DMS53 treated with DMSO at 0.1 percent for 48 hours (cell line): ENCODE results near the gene HECW1.
"Not testable (repeated sequence)": the region's sequence is repeated elsewhere in the genome, so short reads cannot be mapped to it uniquely, and the experiment has no call there.

Experiments used
- DNase-seq: peaks from one replicate; lab custom pipeline; 2025; ENCODE audit not compliant: unreplicated experiment; lab: John Stamatoyannopoulos, UW

The HECW1 gene

DNA sequence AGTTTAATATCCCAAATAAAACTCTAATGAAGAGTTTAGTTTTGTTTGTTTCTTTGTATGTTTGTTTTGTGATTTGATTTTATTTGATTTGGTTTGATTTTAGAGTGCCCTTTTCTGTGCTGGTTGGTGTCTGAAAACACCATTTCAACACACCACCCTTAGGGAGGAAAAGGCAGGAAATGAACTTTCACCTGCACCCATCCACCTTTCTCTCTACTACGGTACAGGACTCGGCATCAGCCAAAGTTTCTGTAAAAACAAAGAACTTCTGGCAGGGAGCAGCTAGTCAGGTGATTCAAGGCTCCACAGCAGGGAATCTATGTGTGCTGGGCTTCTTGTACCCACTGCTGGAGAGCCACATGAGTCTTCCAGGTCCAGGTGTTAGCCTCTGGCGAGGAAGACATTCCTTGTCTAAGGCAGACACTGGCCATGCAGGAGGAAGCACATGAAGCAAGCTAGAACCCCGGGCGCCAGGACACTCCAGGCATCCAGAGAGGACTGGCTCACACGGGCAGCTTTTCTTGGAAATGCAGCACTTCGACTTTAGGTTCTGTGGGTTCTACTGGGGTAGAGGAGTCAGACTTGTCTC is 448.4 kb downstream of the HECW1 start:
- DNase-seq, result no peak

DNA sequence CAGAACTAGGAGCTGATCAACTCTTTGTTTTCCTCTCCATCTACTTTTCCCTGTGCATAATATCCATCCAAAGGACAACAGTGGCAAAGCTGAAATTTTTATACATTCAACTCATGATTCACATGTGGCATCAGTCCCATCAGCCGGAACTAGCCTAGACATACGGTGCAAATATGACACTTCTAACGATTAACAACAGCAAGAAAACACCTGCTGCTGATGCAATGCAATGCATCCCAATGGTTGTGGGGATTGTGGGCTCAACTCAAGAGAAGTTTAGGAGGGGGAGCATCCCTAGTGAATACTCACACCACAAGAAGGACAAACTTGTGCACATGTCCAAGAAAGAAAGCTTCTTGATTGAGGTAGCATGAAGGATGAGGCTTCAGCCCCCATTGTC is 449.9 kb downstream of the HECW1 start:
- no peak for DNase-seq

DNA sequence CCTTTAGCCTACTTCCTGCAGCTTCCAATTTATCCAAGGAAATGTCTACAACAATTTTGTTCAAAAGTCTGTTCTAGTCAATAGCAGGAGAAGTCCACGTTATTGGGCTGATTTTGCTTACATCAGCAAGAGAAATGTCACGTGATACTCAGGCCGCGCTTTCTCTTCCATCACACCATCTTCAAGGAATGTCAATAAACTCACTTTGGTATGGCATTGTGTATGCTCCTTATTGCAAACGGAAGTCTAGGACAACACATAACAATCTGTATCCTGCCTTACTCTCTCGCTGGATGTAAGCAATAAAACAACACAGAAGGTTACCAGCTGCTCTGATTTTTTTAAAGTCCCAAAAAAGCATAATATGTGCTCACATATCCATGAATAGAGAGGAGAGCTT is 453.3 kb downstream of the HECW1 start:
- no peak for DNase-seq

DNA sequence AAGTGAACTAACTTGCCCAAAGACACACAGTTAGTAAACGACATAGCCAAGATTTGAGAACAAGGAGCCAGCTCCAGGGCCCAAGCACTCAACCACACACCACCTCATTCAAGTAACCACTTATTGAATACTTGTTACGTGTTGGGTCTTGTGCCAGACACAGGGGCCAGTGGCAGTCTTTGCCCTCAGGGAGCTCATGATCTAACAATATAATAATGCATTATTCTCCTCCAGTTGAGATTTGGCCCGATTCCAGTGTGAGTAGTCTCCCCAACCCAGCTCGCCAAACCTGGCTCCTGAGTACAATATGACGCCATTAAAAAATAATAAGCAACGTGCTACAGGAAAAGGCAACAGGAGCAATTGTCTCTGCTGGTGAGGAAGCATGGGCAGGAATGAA is 456.1 kb downstream of the HECW1 start:
- no peak for DNase-seq

DNA sequence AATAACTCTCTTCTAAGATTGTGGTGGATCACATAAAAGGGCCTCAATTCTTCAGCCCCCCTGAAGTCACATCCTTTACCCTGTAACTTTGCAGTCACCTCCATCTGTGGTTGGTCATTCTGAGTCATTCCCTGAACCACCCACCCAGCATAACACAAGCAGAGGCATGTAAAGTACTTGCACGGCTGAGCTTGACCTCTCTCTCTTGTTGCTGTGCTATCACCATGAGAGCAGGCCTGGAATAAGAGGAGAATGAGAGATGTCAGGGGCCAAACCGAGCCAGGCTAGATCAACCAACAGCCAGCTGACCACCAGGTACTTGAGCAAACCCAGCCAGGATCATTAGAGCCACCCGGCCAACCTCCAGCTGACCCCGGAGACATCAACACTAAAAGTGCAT is 457.0 kb downstream of the HECW1 start:
- no peak for DNase-seq

DNA sequence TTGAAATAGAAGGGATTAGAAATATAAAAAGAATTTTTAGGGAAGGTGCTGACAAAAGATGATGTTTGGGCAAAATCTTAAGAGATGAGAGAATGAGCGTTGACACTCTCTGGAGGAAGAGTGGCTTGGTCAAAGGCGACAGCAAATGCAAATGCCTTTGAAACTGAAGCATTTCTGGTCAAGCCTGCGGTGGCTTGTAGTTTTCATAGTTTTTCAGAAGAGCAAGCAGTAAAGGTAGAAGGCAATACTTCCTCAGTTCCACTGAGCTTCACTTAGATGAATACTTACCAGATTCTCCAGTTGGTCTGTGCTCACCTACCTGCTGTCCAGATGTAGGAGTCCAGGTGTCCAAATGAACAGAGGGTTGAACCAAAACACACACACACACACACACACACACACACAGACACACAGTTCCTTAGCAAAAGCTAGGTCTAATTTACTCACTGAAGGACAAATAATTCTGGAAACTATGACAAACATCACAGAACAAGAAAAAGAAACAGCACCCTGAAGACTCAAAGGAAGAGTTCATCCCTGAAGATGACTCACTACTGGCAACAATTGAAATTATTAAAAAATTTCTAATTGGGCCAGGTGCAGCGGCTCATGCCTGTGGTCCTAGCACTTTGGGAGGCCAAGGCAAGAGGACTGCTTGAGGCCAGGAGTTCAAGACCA is 458.4 kb downstream of the HECW1 start:
- no peak for DNase-seq

DNA sequence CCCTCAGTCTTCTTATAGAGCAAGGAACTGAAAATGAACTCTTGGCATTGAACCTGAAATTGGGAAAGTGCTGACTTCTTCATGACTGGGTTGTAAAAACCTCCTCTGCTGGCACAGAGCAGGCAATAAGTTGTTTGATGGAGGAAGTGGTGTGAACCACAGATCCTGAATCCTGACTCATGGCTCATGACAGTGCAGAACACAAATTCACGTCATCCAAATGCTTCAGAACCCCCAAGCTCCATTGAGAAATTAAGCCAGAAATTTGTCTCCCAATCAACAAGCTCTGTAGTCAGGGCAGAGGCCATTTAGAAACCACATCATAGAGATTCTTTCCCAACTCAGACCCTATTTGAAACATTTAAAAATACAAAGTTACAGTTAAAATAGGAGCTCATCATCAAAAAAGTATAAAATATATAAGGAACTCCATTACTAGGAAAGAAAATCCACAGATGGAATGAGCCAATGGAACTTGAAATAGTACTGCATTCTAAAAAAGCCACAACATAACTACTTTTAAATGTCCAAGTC is 460.1 kb downstream of the HECW1 start:
- no peak for DNase-seq

DNA sequence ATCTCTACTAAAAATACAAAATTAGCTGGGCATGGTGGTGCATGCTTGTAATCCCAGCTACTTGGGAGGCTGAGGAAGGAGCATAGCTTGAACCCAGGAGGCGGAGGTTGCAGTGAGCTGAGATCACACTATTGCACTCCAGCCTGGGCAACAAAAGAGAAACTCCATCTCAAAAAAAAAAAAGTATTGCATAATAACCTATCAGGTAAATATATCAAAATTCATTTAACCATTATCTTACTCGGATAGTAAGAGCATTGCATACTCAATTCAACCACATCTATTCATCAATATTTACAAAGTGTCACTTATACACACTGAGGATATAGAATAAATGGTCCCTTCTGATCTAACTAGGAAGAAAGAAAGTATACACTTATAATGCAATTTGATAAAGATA is 461.4 kb downstream of the HECW1 start:
- not testable (repeated sequence) for DNase-seq

DNA sequence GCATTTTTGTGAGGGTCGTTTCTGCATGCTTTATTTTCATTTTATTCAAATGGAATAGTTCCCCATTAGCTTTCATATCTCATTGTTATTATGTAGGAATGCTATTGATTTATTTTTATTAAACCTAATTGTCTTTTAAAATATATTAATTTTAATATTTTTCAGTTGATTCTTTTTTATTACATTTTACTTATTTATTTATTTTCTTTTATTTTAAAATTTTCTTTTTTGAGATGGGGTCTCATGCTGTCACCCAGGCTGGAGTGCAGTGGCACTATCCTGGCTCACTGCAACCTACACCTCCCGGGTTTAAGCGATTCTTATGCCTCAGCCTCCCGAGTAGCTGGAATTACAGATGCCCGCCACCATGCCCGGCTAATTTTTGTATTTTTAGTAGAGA is 463.1 kb downstream of the HECW1 start:
- DNase-seq, result no peak

DNA sequence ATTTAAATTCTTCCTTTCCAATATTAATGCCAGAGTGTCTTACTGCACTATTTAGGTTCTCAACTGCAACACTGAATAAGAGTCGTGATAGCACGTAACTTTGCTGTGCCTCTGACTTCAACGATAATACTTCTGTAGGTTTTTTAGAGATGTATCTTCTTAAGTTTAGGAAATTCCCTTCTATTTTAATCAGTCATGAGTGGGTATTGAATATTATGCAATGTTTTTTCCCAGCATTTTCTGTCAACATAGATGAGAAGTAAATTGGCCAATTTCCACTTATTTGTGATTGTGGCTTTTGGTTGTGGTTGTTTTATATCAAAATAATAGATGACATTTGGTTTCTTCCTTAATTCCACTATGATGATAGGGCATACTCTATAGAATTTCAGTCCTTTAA is 463.8 kb downstream of the HECW1 start:
- DNase-seq, result no peak

DNA sequence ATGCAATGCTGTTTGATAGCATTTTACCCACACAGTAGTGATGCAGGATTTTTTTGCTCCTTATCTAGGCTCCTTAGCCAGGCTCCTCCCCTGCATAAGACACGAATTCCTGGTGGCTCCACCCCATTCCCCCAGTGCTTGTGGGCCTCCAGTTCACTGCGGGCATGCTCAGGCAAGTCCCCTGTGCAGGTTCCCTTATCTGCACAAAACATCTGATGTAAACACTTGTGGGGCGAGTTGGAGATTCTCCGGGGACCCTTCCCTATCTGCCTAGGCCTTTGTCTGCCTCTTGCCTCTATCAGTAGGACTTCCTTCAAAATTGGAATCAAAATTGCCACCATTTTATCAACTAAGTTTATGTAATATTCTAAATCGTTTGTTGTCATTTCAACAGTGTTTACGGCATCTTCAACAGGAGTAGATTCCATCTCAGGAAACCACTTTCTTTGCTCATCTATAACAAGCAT is 465.1 kb downstream of the HECW1 start:
- DNase-seq, result no peak

DNA sequence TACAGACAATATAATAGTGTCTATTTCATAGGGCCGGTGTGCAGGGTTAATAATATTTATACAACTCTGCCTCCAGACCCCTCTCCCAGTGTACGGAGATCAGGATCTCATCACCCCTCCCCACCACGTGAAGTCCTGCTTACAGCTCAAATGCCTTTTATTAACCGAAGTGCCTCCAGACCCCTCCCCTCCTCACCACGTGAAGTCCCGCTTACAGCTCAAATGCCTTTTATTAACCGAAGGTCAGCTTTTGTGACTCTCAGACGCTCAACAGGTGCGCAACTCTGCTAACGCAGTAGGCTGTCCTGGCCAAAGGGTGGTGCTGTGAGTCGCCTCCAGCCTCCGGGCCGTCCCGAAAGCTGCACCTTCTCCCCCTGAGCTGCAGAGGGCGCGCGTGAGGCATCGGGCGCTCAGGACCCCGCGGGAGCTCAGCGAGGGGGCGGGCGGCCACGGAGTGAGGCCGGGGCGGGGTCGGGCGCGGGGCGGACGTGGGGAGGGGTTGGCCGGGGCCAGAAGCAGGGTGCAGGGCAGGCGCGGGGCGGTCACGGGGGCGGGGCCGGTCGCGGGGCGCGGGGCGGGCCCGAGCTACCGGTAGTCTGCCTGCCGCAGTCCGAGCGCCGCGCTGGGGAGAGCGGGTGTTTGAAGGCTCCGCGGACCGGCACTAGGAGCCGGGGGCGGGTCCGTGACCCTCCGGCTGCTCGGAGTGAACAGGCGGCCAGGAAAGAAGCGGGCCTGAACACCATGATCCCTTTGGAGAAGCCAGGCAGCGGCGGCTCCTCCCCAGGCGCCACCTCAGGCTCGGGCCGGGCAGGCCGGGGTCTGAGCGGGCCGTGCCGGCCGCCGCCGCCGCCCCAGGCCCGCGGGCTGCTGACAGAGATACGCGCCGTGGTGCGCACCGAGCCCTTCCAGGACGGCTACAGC is 470.3 kb downstream of the HECW1 start, which contains the start of gene STK17A:
STK17A (plus strand) TSS at position 606 of the 921 bp plus-strand sequence; CDS start at position 742, 136 bp downstream.
- peak; percentile 92 for DNase-seq

DNA sequence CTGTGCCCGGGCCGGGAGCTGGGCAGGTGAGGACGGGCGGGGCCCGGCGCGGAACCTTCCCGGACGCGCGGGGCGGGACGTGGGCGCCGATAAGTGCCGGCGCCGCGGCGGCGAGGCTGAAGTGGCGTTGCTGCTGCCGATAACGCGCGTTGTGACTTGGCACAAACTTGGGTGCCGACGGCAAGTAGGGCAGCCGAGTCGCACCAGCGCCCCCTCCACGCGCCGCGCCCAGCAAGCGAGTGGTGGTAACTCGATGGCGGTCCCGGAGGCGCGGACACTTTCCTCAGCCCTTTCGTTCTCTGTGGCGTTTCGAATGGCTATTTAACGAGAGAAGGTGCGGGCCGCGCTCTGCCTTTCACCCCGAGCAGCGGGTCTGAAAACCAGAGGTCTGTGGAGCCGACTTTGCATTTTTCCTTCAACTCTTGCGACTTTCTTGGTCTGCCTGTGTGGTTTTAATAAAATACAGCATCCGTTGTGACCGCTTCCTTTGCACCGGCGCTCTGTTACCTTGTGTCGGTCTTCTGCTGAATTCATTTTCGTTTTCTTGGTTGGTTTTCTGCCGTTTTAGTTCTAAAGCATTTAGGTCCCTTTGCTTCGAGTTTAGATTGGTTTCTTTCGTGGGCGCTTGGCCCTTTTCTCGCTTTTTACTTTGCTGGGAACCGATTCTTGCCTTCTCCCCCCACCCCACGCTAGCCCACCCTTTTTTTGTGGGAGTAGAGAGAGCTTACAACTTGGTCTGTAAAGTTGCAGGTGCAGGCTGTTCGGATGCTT is 471.2 kb downstream of the HECW1 start:
- DNase-seq, result peak; percentile 39

DNA sequence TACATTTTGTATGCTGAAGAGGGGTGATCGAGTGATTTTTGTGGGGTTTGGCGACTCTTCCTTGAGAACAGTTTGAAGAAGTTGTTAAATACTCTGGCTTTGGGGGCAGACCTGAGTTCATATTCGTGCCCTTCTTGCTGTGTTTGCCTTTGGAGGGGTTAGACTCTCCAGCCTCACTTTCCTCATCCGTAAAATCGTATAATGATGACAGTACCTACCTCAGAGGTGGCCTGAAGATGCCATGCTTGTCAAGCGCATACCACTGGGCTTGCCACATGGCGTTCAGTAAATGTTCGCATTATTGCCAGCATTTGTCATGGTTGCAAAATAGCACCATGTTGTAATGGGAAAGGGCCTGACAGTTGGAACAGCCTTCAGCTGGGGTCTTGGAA is 471.7 kb downstream of the HECW1 start:
- DNase-seq, result no peak

DNA sequence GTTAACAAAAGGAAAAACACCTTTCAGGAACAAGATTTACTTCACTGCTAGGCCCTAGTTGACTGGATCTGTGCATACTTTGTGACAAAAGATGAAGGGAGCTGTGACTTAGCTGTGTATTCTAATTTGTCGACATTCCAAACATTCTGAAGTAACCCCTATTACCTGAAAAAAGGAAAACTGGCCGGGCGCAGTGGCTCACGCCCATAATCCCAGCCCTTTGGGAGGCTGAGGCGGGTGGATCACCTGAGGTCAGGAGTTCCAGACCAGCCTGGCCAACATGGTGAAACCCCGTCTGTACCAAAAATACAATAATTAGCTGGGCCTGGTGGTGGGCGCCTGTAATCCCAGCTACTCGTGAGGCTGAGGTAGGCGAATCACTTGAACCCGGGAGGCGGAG is 472.3 kb downstream of the HECW1 start:
- DNase-seq, result not testable (repeated sequence)

DNA sequence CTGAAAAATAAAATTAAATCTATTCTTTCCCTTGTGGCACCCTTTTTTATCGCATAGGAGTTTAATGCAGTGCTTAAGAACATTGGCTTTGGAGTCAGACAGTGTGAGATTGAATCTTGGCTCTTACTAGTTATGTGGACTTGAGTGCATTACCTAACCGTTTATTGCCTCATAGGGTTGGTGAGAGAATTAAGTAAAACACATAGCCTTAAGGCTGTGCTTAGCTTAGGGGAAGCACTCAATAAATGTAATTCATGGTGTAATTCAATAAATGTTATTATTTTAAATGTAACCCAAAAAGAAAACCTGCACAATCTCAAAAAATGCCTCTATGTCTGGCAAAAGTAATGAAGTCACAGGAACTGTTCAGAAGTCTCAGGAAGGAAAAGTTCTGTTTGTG is 473.1 kb downstream of the HECW1 start:
- DNase-seq, result no peak

DNA sequence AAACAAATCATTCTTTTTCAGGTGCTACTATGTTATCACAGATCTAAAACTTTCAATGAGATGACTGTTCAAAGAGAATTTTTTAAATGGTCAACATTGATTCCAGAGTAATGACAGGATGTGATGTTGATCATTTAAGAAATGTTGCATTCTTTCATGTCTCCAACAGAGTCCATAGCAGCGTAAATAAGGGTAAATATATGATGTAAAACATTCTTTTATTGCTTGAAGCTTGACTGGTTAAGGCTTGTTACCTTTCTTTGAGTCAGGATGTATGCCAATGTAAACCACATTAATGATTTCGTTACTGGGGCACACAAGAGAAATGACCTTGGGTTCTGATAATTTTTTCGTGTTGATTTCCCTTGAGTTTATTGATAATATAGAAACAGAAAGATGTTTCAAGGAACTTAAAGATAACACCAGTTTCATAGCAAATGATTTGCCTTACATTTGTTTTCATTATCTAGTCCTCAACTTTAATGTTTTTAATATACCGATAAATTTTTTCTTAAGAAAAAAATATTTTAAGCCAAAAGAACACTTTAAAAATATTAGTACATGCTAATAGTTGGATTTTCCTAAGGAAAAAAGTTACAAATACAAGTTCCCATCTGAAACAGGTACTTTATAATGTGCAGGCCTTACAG is 473.9 kb downstream of the HECW1 start:
- DNase-seq, result no peak

DNA sequence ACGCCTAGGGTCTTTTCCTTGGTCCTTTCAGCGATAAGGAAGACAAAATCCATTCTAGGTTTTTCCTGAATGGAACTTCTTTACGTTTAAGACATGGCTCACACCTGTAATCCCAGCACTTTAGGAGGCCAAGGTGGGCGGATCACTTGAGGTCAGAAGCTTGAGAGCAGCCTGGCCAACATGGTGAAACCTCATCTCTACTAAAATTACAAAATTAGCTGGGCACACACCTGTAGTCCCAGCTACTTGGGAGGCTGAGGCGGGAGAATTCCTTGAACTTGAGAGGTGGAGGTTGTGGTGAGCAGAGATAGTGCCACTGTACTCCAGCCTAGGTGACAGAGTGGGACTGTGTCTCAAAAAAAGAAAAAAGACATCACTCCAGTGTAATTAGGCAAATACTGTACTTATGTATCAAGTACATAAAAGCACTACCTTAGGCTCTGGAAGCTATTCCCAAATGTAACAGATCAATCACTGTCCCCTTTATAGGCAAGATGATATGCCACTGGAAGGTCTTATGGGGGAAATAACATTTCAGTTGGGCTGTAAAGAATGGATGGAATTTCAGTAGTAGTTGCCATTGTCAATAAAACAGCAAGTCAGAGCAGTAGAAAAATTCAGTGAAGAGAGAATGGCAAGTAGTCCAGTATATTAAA is 476.2 kb downstream of the HECW1 start:
- no peak for DNase-seq

DNA sequence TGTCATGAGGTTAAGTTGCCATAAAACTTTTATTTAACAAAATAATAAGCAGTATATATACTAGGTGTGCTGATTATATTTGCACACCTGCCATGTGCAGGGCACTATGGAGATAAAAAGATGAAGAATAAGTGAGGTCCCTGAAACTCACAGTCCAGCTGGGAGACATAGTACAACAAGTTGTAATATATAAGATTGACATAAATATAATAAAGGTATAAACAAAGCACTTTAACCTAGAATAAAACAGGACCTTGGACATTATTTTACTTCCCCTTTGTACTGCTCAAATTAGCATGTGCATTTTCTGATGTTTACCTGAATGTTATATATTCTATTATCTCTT is 476.7 kb downstream of the HECW1 start:
- no peak for DNase-seq

DNA sequence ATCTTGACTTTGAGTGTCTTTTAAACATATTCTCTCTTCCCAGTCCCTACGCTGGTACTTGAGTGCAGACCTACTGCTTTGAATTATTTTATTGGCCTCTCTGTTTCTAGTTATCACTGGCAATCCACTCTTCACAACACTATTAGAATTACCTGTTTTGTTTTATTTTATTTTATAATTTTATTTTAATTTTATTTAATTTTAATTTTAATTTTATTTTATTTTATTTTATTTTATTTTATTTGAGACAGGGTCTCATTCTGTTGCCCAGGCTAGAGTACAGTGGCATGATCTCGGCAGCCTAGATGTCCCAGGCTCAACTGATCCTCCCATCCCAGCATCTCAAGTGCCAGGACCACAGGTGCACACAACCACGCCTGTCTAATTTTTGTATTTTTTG is 477.3 kb downstream of the HECW1 start:
- DNase-seq, result no peak
